ENCODE measurements around the gene NEDD9.

The NEDD9 gene

GRCh38 chr6:11200356-11200755, 32.1 kb downstream of the NEDD9 start:
- DNase-seq = no peak
- no peak overlapping the region for H3K4me3 Mint-ChIP-seq
- H3K27ac Mint-ChIP-seq = no peak overlapping the region
- no peak for ATAC-seq (replicated peaks)
- no peaks in the 10 kb centered on the region for H3K27me3 Mint-ChIP-seq
- H3K9me3 Mint-ChIP-seq = no peaks in the 10 kb centered on the region
- peaks cover 35 to 58% of the 10 kb centered on the region in 2 donors for H3K36me3 Mint-ChIP-seq
- H3K4me1 Mint-ChIP-seq = peaks cover 29 to 45% of the 10 kb centered on the region in 2 donors

- Mint-ChIP-seq H3K4me3 (peak overlapping the region in 1 of 2 donors; percentile 3), H3K9me3 (no peaks in the 10 kb centered on the region), H3K27ac (peak overlapping the region; percentile 51), H3K4me1 (peaks cover 29 to 45% of the 10 kb centered on the region in 2 donors), H3K36me3 (peaks cover 36 to 62% of the 10 kb centered on the region in 2 donors), H3K27me3 (no peaks in the 10 kb centered on the region)
- ATAC-seq (replicated peaks) = peak; percentile 56 to 69
- DNase-seq = no peak
These were observed 33.5 kb downstream of the NEDD9 start for GRCh38 chr6:11198663-11199603.

GRCh38 chr6:11197850-11198249, 34.6 kb downstream of the NEDD9 start:
- Mint-ChIP-seq H3K27me3 (no peaks in the 10 kb centered on the region), H3K4me1 (peaks cover 29 to 45% of the 10 kb centered on the region in 2 donors), H3K9me3 (no peaks in the 10 kb centered on the region), H3K27ac (no peak overlapping the region), H3K36me3 (peaks cover 33 to 60% of the 10 kb centered on the region in 2 donors), H3K4me3 (no peak overlapping the region)
- DNase-seq = no peak
- no peak for ATAC-seq (replicated peaks)

- no peak for ATAC-seq (replicated peaks)
- H3K27me3 Mint-ChIP-seq = no peaks in the 10 kb centered on the region
- no peaks in the 10 kb centered on the region for H3K9me3 Mint-ChIP-seq
- H3K4me3 Mint-ChIP-seq = no peak overlapping the region
- no peak overlapping the region for H3K27ac Mint-ChIP-seq
- no peak for DNase-seq
- peaks cover 34 to 63% of the 10 kb centered on the region in 2 donors for H3K36me3 Mint-ChIP-seq
- H3K4me1 Mint-ChIP-seq = peaks cover 30 to 45% of the 10 kb centered on the region in 2 donors
These were observed 35.3 kb downstream of the NEDD9 start for GRCh38 chr6:11197175-11197536.

GRCh38 chr6:11196511-11197174, 35.8 kb downstream of the NEDD9 start:
- no peak for ATAC-seq (replicated peaks)
- peaks cover 30 to 45% of the 10 kb centered on the region in 2 donors for H3K4me1 Mint-ChIP-seq
- no peak for DNase-seq
- H3K36me3 Mint-ChIP-seq = peaks cover 34 to 63% of the 10 kb centered on the region in 2 donors
- H3K9me3 Mint-ChIP-seq = no peaks in the 10 kb centered on the region
- H3K4me3 Mint-ChIP-seq = no peak overlapping the region
- H3K27me3 Mint-ChIP-seq = no peaks in the 10 kb centered on the region
- H3K27ac Mint-ChIP-seq = no peak overlapping the region

GRCh38 chr6:11194356-11195218, 37.9 kb downstream of the NEDD9 start:
- no peak for DNase-seq
- peaks cover 24 to 35% of the 10 kb centered on the region in 2 donors for H3K4me1 Mint-ChIP-seq
- H3K4me3 Mint-ChIP-seq = no peak overlapping the region
- no peaks in the 10 kb centered on the region for H3K9me3 Mint-ChIP-seq
- no peak overlapping the region for H3K27ac Mint-ChIP-seq
- H3K36me3 Mint-ChIP-seq = peaks cover 33 to 63% of the 10 kb centered on the region in 2 donors
- H3K27me3 Mint-ChIP-seq = no peaks in the 10 kb centered on the region
- no peak for ATAC-seq (replicated peaks)

GRCh38 chr6:11193434-11193833, 39.0 kb downstream of the NEDD9 start:
- H3K27me3 Mint-ChIP-seq = no peaks in the 10 kb centered on the region
- H3K27ac Mint-ChIP-seq = no peak overlapping the region
- H3K36me3 Mint-ChIP-seq = peaks cover 37 to 60% of the 10 kb centered on the region in 2 donors
- ATAC-seq (replicated peaks) (no peak), DNase-seq (no peak)
- peaks cover 16 to 24% of the 10 kb centered on the region in 2 donors for H3K4me1 Mint-ChIP-seq
- no peak overlapping the region for H3K4me3 Mint-ChIP-seq
- no peaks in the 10 kb centered on the region for H3K9me3 Mint-ChIP-seq

GRCh38 chr6:11192167-11192566, 40.3 kb downstream of the NEDD9 start:
- DNase-seq = no peak
- Mint-ChIP-seq H3K4me3 (no peak overlapping the region), H3K27me3 (no peaks in the 10 kb centered on the region), H3K36me3 (peaks cover 43 to 66% of the 10 kb centered on the region in 2 donors), H3K9me3 (no peaks in the 10 kb centered on the region), H3K27ac (no peak overlapping the region), H3K4me1 (peaks cover 9 to 12% of the 10 kb centered on the region in 2 donors)
- ATAC-seq (replicated peaks) = no peak

GRCh38 chr6:11190625-11191245, 41.7 kb downstream of the NEDD9 start:
- peaks cover 0 to 1% of the 10 kb centered on the region in 2 donors for H3K4me1 Mint-ChIP-seq
- DNase-seq (no peak), ATAC-seq (replicated peaks) (no peak)
- H3K36me3 Mint-ChIP-seq = peaks cover 39 to 62% of the 10 kb centered on the region in 2 donors
- no peaks in the 10 kb centered on the region for H3K9me3 Mint-ChIP-seq
- no peak overlapping the region for H3K4me3 Mint-ChIP-seq
- peak overlapping the region; percentile 67 for H3K27ac Mint-ChIP-seq
- H3K27me3 Mint-ChIP-seq = no peaks in the 10 kb centered on the region

- Mint-ChIP-seq H3K27me3 (no peaks in the 10 kb centered on the region), H3K36me3 (peaks cover 46 to 67% of the 10 kb centered on the region in 2 donors), H3K9me3 (no peaks in the 10 kb centered on the region), H3K4me1 (peaks cover 0 to 1% of the 10 kb centered on the region in 2 donors), H3K4me3 (no peak overlapping the region), H3K27ac (peak overlapping the region; percentile 67)
- DNase-seq (no peak), ATAC-seq (replicated peaks) (no peak)
These were observed 42.4 kb downstream of the NEDD9 start for GRCh38 chr6:11189865-11190624.

- no peak for DNase-seq
- Mint-ChIP-seq H3K4me3 (no peak overlapping the region), H3K36me3 (peaks cover 54 to 71% of the 10 kb centered on the region in 2 donors), H3K27ac (peak overlapping the region; percentile 51), H3K4me1 (peaks cover 0 to 1% of the 10 kb centered on the region in 2 donors), H3K9me3 (no peaks in the 10 kb centered on the region), H3K27me3 (no peaks in the 10 kb centered on the region)
- no peak for ATAC-seq (replicated peaks)
These were observed 44.1 kb downstream of the NEDD9 start for GRCh38 chr6:11188161-11188915.

GRCh38 chr6:11187301-11187700, 45.2 kb downstream of the NEDD9 start:
- ATAC-seq (replicated peaks) (no peak), DNase-seq (no peak)
- Mint-ChIP-seq H3K36me3 (peaks cover 54 to 71% of the 10 kb centered on the region in 2 donors), H3K9me3 (no peaks in the 10 kb centered on the region), H3K27ac (no peak overlapping the region), H3K27me3 (no peaks in the 10 kb centered on the region), H3K4me1 (peaks cover 0 to 1% of the 10 kb centered on the region in 2 donors), H3K4me3 (no peak overlapping the region)
